Astrocyte (in vitro differentiated cells and primary cell): ENCODE results near the gene SWT1. TPM values are rescaled to one million over a fixed set of nuclear protein-coding genes. Genes with fewer than 3 reads are reported as not detected.

Source experiments
- DNase-seq: peaks from one replicate; pipeline ENCODE4 v3.0.0-alpha.2; 2010; ENCODE audit warnings: low read depth
- FAIRE-seq: peaks from 2 replicates; lab custom pipeline; 2011; peaks lifted over from hg19 to GRCh38; lab: Jason Lieb, UNC
- H2AFZ ChIP-seq: 2 replicates; pipeline ENCODE4 v1.6.0; 2012; ENCODE audit warnings: low read depth, low read length, inconsistent platforms
- H3K27ac ChIP-seq: 2 replicates; pipeline ENCODE4 v1.5.1; 2011; ENCODE audit warnings: low read depth, low read length, inconsistent platforms
- H3K27me3 ChIP-seq: 2 replicates; pipeline ENCODE4 v1.6.0; 2011; ENCODE audit warnings: low read length, inconsistent platforms; ENCODE audit not compliant: insufficient read depth
- H3K36me3 ChIP-seq: 2 replicates; pipeline ENCODE4 v1.5.1; 2011; ENCODE audit warnings: low read length, inconsistent platforms; ENCODE audit not compliant: insufficient read depth
- H3K4me1 ChIP-seq: 2 replicates; pipeline ENCODE4 v1.5.1; 2011; ENCODE audit warnings: low read length, inconsistent platforms; ENCODE audit not compliant: insufficient read depth
- H3K4me2 ChIP-seq: 2 replicates; pipeline ENCODE4 v1.6.0; 2012; ENCODE audit warnings: low read length, inconsistent platforms
- H3K4me3 ChIP-seq: 2 replicates; pipeline ENCODE4 v1.5.1; 2011; ENCODE audit warnings: low read depth, mild to moderate bottlenecking, low read length, inconsistent platforms; ENCODE audit not compliant: insufficient read depth
- H3K79me2 ChIP-seq: 2 replicates; pipeline ENCODE4 v1.6.0; 2012; ENCODE audit warnings: mild to moderate bottlenecking, low read length, inconsistent platforms; ENCODE audit not compliant: insufficient read depth
- H3K9ac ChIP-seq: 2 replicates; pipeline ENCODE4 v1.6.0; 2012; ENCODE audit warnings: mild to moderate bottlenecking, low read length, inconsistent platforms
- H3K9me3 ChIP-seq: 2 replicates; pipeline ENCODE4 v1.5.1; 2012; ENCODE audit warnings: low read depth, mild to moderate bottlenecking, low read length, inconsistent platforms; ENCODE audit not compliant: insufficient read depth
- H4K20me1 ChIP-seq: 2 replicates; pipeline ENCODE4 v1.6.0; 2012; ENCODE audit warnings: low read length, inconsistent platforms; ENCODE audit not compliant: insufficient read depth
- H3K27ac Mint-ChIP-seq: one replicate; pipeline ENCODE4 v1.8.0; 2021; ENCODE audit warnings: mild to moderate bottlenecking, mixed read lengths; ENCODE audit not compliant: unreplicated experiment
- H3K27me3 Mint-ChIP-seq: one replicate; pipeline ENCODE4 v1.8.0; 2021; ENCODE audit warnings: low read depth, mixed read lengths; ENCODE audit not compliant: unreplicated experiment
- H3K36me3 Mint-ChIP-seq: one replicate; pipeline ENCODE4 v1.8.0; 2021; ENCODE audit warnings: low read depth, mixed read lengths; ENCODE audit not compliant: unreplicated experiment
- H3K4me1 Mint-ChIP-seq: one replicate; pipeline ENCODE4 v1.8.0; 2021; ENCODE audit warnings: low read depth, mixed read lengths; ENCODE audit not compliant: unreplicated experiment
- H3K4me3 Mint-ChIP-seq: one replicate; pipeline ENCODE4 v1.8.0; 2021; ENCODE audit warnings: mild to moderate bottlenecking, moderate library complexity, mixed read lengths; ENCODE audit not compliant: unreplicated experiment
- H3K9me3 Mint-ChIP-seq: one replicate; pipeline ENCODE4 v1.8.0; 2021; ENCODE audit warnings: mild to moderate bottlenecking, mixed read lengths; ENCODE audit not compliant: unreplicated experiment
- CTCF ChIP-seq: IDR thresholded peaks from 2 replicates; pipeline ENCODE4 v1.5.1; 2011; ENCODE audit warnings: low read depth, mild to moderate bottlenecking, inconsistent platforms, low read length, moderate library complexity; ENCODE audit not compliant: insufficient read depth
- EZH2 ChIP-seq: IDR thresholded peaks from 2 replicates; pipeline ENCODE4 v1.6.1; 2012; ENCODE audit warnings: mild to moderate bottlenecking, low read length, inconsistent platforms; ENCODE audit not compliant: insufficient read depth
- total RNA-seq: library from RNA; stranded (reverse); gene quantifications from 2 replicates; pipeline ENCODE4 v1.2.1, GENCODE V29; 2021

SWT1 gene
- total RNA-seq, 1 donor from 2014 or later, result 5.4 TPM

- DNase-seq (peak; percentile 62), FAIRE-seq (no peak)
- Histone ChIP-seq H3K27ac (peak overlapping the region; percentile 94), H3K4me1 (peaks cover 8% of the 10 kb centered on the region), H3K79me2 (peaks cover 26% of the 10 kb centered on the region), H3K9ac (peak overlapping the region; percentile 97), H3K4me2 (peak overlapping the region; percentile 98), H3K36me3 (no peaks in the 10 kb centered on the region), H3K4me3 (peak overlapping the region; percentile 99), H3K27me3 (no peaks in the 10 kb centered on the region), H4K20me1 (no peaks in the 10 kb centered on the region), H2AFZ (peak overlapping the region; percentile 62), H3K9me3 (no peaks in the 10 kb centered on the region)
- Mint-ChIP-seq H3K9me3 (no peaks in the 10 kb centered on the region), H3K27ac (peak overlapping the region; percentile 76), H3K36me3 (no peaks in the 10 kb centered on the region), H3K27me3 (no peaks in the 10 kb centered on the region), H3K4me1 (peaks cover 17% of the 10 kb centered on the region), H3K4me3 (peak overlapping the region; percentile 96)
- TF ChIP-seq EZH2 (no peak), CTCF (no peak)
Measured at GRCh38 chr1:185155600-185156287, 1.2 kb upstream of the SWT1 start.

GRCh38 chr1:185156288-185156853, 596 bp upstream of the SWT1 start:
- Histone ChIP-seq H3K27ac (peak overlapping the region; percentile 94), H4K20me1 (no peaks in the 10 kb centered on the region), H3K9ac (peak overlapping the region; percentile 97), H3K4me3 (peak overlapping the region; percentile 99), H3K36me3 (no peaks in the 10 kb centered on the region), H3K79me2 (peaks cover 26% of the 10 kb centered on the region), H3K4me1 (peaks cover 8% of the 10 kb centered on the region), H3K27me3 (no peaks in the 10 kb centered on the region), H3K9me3 (no peaks in the 10 kb centered on the region), H2AFZ (peak overlapping the region; percentile 62), H3K4me2 (peak overlapping the region; percentile 98)
- peaks cover 17% of the 10 kb centered on the region for H3K4me1 Mint-ChIP-seq
- TF ChIP-seq EZH2, result no peak
- TF ChIP-seq CTCF, result no peak
- no peaks in the 10 kb centered on the region for H3K27me3 Mint-ChIP-seq
- peak overlapping the region; percentile 76 for H3K27ac Mint-ChIP-seq
- FAIRE-seq (no peak), DNase-seq (peak; percentile 17)
- peak overlapping the region; percentile 96 for H3K4me3 Mint-ChIP-seq
- no peaks in the 10 kb centered on the region for H3K9me3 Mint-ChIP-seq
- H3K36me3 Mint-ChIP-seq, result no peaks in the 10 kb centered on the region
